Fibroblast of peridontal ligament (primary cell): ENCODE data around the gene SESTD1.
"Not testable (repeated sequence)": the region's sequence is repeated elsewhere in the genome, so short reads cannot be mapped to it uniquely, and the experiment has no call there.

Experiments used
- DNase-seq: peaks from one replicate; pipeline ENCODE4 v3.0.0-alpha.2; 2010; ENCODE audit errors: extremely low read depth

The SESTD1 gene

GRCh38 chr2:179239195-179239594, 25.4 kb downstream of the SESTD1 start:
- no peak for DNase-seq

GRCh38 chr2:179238027-179238426, 26.6 kb downstream of the SESTD1 start:
- no peak for DNase-seq

GRCh38 chr2:179237209-179237946, 27.3 kb downstream of the SESTD1 start:
- DNase-seq: peak; percentile 39

DNA sequence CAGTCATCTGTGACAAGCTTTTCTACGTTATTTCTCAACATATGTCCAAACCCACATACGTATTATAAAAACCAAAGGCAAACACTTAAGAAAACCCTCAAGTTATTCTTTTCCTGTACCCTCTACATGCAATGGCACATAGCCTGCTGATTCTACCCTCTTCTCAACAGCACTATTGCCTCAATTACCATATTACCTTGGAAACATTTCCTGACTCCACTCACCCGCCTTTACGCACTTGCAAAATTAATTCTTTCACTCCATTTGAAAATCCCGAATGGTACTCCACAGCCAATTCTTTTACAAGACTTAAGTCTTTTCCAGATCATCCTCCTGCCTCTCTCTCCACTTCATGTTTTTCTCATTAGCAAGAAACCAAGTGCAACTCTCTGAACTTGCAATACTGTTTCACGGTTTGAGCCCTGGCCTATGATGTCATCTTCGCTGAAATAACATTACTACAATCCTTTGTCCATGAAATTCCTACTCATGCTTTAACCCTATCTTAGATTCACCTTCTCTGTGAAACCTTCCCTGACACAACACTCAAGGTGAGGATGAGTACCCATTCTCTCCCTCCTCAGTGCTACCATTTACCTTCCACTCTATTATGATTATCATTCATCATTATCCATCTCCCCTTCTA, 29.0 kb downstream of the SESTD1 start:
- DNase-seq: peak; percentile 88

GRCh38 chr2:179234658-179235240, 29.9 kb downstream of the SESTD1 start:
- DNase-seq: no peak

DNA sequence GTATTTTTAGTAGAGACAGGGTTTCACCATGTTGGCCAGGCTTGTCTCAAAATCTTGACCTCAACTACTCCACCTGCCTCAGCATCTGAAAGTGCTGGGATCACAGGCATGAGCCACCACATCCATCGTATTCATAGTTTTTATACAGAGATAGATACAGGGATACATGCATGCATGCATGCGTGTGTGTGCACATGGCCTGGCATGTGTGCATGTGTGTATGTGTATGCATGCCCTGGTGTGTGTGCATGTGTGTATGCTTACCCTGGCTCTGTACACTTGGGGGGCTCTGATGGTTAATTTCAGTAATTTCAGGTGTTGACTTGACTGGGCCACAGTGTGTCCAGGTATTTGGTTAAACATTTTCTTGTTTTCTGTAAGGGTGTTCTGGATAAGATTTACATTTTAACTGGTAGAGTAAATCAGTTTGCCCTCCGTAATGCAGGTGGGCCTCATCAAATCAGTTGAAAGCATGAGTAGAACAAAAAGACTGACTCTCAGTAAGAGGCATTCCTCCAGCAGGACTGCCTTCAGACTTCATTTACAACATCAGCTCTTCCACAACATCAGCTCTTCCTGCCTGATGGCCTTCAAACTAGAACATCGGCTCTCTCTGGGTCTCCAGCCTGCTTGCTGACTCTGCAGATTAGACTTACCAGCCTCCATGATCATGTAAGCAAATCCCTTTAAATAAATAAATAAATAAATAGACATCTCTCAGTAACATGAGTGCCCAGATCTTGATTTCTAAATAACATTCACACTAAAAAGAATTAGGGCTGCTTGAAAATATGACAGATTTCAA, 30.8 kb downstream of the SESTD1 start:
- no peak for DNase-seq

DNA sequence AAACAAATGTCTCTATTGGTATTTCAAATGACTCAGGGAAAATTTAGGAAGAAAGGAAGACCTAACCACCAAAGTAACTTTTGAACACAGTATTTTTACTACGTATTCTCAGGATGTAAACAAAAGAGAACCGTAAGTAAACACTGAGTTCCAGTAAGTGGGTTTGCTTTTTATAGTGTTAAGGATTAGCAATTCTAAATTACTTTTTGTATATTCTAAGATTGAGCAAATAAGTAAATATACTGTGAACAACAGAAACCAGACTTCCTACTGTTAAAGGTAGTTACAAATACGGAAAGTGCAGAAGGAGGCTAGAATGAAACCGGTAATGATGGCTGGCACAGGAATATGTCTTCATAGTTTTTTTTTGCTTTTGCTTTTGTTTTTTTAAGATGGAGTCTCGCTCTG, 31.5 kb downstream of the SESTD1 start:
- peak; percentile 42 for DNase-seq

GRCh38 chr2:179226961-179227259, 37.7 kb downstream of the SESTD1 start:
- DNase-seq: no peak

DNA sequence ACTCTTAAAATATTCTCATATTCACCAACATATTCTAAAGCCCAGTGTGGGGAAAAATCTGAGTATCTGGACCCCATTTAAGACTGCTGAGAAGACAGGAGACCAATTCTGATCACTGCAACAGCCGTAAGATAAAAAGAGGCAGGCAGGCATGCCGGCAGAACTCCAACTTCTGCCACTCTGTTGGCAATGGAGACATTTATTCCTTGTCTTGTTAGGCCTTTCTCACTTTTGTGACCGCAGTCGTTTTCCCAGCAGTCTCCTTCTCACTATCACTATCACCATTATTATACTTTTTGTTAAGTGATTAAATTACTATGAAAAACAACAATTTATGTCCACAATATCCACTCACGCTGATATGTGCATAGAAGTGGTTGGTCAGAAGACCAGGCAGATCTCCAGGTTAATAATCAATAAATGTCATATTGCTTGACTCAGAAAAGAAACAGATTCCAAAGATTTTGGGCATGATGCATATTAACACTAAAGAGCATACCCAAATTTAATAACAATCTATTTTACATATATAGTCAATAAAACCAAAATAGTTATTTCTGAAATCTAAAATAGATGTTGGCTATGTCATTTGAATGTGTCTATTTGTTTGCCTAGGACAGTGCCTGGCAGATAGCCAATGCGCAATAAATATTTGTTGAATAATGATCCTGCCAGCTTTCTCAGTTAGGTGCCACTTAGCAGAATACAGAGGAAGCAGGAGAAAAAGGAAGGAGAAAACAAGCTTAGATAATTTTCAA, 38.2 kb downstream of the SESTD1 start:
- DNase-seq: no peak

GRCh38 chr2:179224361-179224760, 40.3 kb downstream of the SESTD1 start:
- no peak for DNase-seq

DNA sequence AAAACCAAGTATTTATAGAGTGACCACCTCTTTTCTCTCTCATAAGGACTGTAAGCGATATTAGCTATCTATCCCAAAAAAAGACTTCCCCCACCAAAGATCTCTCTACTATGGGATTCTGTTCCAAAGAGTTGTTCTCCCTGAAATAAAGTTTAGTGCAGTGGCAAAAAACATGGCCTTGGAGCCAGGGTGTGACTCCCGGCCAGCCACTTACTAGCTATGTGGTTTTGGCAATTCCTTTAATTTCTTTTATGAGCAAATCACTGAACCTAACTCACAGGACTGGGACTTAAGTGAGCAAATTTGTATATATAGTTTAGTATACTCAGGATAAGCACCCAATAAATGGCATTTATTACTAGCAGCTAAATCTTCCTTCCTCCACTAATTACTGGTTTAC, 42.6 kb downstream of the SESTD1 start:
- no peak for DNase-seq

DNA sequence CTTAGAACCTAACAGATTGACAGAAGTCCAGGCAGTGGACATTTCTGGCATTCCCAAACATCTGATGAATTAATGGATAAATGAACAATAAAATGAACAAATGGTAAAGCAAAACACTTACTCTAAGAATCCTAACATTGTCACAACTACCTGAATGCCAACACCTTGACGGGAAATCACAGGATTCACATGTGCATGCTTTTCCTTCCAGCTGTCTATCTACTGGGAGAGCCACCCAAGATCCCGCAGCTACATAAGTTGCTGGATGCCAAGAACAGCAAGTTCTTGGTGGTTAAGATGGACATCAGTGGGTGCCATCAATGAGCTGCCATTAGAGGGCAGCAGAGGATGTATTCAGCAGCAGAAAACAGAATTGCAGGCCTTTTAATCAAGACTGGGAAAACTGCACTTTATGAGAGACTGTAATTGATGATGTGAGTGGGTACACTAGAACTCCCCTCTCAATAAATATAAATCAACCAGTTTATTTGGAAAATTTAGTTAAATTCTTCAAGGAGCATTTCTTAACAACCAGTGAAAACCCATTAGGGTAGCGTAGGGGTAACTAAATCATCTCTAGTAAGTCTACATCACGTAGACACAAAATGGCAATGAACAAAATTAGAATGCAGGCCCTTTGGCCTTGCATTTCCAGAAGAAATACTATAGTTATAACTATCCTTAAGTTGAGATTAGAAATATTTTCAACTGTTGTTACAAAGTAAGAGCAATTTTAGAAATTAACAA, 45.6 kb downstream of the SESTD1 start:
- peak; percentile 92 for DNase-seq

GRCh38 chr2:179214671-179215070, 50.0 kb downstream of the SESTD1 start:
- DNase-seq: not testable (repeated sequence)

- DNase-seq: no peak
Observed at GRCh38 chr2:179211355-179211754, 53.3 kb downstream of the SESTD1 start.

DNA sequence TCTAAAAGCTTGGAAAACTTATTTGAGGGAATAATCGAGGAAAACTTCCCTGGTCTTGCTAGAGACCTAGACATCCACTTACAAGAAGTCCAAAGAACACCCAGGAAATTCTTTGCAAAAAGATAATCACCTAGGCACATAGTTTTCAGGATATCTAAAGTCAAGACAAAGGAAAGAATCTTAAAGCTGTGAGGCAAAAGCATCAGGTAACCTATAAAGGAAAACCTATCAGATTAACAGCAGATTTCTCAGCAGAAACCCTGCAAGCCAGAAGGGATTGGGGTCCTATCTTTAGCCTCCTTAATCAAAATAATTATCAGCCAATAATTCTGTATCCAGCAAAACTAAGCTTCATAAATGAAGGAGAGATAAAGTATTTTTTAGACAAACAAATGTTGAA, 56.4 kb downstream of the SESTD1 start:
- not testable (repeated sequence) for DNase-seq

DNA sequence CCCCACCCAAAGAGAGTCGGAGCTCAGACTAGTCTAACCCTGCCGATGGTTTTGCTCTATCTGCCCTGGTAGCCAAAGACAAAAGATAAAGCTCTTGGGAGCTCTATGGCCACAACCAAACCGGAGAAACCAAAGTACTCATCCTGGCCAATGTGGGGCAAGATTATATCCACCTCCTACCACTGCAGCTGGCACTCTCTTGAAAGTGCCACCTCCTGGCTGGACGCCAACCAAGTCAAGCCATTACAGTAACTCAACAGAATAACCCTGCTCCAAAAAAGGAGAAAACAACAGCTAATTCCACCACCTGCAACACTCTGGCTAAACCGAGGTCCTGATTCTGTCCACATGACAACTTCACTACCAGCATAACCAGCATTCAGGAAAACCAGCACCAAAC, 57.6 kb downstream of the SESTD1 start:
- DNase-seq: no peak

DNA sequence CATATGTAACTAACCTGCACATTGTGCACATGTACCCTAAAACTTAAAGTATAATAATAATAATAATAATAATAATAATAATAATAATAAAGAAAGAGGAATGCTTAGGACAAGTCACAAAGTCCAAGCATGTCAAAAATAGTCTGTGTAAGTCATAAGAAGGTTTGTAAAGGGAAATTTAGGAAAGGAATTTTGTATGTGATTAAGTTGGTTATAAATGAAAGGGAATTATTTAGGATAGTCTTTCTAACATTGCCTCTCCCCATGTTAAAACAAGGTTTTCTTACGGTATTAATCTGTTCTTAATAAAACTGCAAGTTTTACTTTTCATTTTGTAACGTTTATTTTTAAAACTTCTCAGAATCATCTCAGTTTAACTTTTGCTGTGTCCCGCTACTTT, 62.8 kb downstream of the SESTD1 start:
- peak; percentile 25 for DNase-seq

GRCh38 chr2:179195926-179196590, 68.6 kb downstream of the SESTD1 start:
- DNase-seq: not testable (repeated sequence)

DNA sequence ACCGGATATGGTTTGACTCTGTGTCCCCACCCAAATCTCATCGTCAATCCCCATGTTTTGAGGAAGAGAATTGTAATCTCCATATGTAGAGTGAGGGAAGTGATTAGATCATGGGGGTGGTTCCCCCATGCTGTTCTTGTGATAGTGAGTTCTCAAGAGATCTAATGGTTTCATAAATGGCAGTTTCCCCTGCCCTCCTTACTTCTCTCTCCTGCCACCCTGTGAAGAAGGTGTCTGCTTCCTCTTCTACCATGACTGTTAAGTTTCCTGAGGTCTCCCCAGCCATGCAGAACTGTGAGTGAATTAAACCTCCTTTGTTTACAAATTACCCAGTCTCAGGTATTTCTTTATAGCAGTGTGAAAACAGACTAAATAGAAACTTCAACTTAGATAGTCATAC, 69.5 kb downstream of the SESTD1 start:
- no peak for DNase-seq

- no peak for DNase-seq
Observed at GRCh38 chr2:179193759-179194394, 70.8 kb downstream of the SESTD1 start.
